HS-5 (cell line): ENCODE measurements around the gene CPT1B.
"Not testable (repeated sequence)": the region's sequence is repeated elsewhere in the genome, so short reads cannot be mapped to it uniquely, and the experiment has no call there.

Experiments used
- DNase-seq: peaks from one replicate; pipeline ENCODE4 v3.0.0-alpha.2; 2012; ENCODE audit warnings: low read depth

The CPT1B gene

DNA sequence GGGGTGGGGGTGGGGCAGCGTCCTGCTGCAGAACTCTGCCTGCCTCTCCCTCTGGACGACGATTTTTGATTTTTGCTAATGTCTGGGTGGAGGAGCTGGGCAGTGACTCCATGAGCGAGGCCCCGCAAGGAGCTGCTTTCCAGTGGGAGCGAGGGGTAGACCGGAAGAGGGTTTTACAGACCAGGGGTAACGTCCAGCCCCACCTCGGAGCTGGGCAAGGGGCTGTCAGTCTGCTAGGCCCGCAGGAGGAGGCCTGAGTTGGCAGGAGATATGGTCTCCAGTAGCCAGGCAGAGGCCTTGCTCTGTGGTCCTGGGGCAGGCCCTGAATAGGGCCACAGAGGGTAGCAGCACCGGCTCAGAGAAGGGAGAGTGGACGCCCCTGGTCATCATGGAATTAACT, 31.4 kb upstream of the CPT1B start:
- DNase-seq, result no peak

DNA sequence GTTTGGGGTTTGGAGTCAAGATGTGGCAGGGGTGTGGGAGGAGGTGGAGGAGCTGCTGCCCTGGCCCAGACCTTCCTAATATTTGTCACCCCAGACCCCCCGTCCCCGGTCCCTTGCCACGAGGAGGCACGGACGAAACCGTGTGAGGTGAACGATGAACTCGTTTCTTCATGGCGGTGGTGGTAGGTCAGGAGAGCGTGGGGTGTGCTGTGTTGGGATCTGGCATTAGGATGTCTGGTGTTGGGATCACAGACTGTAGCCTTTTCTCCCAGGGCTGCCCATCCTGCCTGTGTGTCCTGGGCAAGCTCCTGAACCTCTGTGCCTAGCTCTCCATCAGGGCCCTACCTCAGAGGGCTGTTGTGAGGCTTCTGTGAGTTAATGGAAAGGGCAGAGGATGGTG, 30.8 kb upstream of the CPT1B start:
- DNase-seq, result no peak

DNA sequence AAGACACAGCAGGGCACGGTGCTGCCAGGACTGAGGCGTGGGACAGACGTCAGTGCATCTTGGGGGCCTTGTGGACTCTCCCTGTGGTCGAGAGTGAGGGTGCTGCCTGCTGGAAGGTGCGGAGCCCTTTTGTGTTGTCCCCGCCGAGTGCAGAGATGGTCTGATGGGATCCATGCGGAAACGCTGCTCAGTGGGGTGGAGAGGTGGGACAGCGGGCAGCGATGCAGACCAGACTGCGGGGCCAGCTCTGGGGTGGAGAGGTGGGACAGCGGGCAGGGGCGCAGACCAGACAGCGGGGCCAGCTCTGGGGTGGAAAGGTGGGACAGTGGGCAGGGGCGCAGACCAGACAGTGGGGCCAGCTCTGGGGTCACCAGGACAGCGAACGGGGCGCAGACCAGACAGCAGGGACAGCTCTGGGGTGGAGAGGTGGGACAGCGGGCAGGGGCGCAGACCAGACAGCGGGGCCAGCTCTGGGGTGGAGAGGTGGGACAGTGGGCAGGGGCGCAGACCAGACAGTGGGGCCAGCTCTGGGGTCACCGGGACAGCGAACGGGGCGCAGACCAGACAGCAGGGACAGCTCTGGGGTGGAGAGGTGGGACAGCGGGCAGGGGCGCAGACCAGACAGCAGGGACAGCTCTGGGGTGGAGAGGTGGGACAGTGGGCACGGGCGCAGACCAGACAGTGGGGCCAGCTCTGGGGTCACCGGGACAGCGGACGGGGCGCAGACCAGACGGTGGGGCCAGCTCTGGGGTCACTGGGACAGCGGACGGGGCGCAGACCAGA, 30.0 kb upstream of the CPT1B start:
- not testable (repeated sequence) for DNase-seq

DNA sequence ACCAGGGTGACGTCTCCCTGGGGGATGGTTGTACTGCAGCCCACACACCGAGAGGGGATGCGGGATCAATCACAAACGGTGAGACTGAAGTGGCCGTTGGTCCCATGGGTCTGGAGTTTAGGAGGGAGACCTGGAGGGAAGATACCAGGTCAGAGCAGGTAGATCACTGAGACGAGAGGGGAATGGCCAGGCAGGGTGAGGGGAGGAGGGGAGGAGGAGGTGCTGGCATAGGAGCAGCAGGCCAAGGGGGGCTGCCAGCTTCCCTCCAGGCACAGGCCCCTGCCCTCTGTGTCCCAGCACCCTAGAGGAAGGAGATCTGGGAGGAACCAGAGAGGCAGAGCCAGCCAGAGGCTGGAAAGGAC, 29.4 kb upstream of the CPT1B start:
- no peak for DNase-seq

DNA sequence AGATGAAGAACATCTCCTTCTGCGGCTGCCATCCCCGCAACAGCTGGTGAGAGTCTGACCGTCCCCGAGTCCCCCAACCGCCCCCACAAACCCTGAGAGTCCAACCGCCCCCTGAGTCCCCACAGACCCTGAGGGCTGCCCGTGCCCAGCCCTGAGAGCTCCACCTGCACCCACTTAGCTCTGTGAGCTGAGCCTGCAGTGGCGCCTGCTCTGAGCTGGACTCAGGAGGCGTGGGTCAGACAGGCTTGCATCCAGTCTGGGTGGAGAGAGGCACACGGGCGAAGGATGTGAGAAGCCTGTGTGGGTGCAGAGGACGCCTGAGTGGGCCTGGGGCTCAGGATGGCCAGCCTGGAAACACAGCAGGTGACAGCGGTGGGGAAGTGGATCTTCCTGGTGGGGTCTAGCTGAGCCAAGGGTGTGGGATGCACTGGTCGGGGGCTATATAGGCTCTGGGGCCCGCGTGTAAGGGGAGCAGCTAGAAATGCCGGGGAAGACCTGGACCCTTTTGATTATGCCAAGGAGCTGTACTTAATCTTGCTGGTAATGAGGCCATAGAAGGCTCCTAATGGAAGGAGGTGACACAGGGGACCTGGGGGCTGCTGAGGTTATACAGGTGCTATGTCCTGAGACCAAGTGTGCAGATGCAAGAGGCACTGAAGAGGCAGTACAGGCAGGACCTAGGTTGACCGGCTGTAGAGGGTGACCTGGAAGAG, 28.9 kb upstream of the CPT1B start:
- DNase-seq, result no peak

DNA sequence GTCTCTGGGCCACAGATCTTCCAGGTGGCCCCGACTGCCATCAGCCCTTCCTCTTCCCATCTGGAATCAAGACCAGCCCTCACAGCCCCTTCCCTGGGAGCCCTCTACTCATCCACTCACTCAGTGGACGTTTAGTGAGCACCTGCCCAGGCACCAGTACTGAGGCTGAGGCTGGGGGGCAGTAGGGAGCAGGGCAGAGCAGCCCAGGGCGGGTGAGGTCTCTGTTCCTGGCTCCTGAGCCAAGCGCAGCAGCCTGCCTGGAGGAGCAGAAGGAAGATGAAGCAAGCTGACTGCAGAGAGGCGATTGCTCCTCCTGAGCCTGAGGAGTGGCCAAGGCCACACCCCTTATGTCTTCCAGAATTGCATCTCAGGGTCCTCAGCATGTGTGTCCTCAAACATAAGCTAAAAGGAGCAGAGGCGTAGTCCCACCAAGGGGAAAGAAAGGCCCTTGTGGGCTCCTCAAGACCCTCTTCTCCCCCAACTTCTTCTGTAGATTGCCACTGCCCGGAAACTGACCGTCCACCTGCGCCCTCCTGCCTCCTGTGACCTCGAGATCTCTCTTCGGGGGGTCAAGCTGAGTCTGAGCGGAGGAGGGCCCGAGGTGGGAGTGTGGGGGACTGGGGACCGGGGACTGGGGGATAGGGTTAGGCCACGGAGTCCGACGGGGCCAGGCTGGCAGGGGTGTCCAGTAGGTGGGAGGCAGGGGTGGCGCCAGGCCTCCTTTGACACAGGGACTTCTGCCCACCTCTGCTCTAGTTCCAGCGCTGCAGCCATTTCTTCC, 28.1 kb upstream of the CPT1B start:
- DNase-seq, result no peak

DNA sequence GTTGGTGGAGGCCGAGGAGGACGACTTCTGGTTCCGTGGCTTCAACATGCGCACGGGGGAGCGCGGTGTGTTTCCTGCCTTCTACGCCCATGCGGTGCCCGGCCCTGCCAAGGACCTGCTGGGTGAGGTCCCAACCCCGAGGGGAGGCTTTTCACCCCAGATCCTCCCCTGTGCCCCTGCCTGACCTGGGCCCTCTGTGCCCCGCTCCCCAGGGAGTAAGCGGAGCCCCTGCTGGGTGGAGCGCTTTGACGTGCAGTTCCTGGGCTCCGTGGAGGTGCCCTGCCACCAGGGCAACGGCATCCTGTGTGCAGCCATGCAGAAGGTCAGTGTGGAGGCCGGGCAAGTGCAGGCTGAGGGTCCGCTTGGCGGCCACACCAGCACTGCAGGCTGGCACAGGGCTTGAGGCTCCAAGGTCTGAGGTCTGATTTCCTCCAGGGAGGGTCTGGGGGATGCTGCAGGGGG, 27.4 kb upstream of the CPT1B start:
- no peak for DNase-seq

DNA sequence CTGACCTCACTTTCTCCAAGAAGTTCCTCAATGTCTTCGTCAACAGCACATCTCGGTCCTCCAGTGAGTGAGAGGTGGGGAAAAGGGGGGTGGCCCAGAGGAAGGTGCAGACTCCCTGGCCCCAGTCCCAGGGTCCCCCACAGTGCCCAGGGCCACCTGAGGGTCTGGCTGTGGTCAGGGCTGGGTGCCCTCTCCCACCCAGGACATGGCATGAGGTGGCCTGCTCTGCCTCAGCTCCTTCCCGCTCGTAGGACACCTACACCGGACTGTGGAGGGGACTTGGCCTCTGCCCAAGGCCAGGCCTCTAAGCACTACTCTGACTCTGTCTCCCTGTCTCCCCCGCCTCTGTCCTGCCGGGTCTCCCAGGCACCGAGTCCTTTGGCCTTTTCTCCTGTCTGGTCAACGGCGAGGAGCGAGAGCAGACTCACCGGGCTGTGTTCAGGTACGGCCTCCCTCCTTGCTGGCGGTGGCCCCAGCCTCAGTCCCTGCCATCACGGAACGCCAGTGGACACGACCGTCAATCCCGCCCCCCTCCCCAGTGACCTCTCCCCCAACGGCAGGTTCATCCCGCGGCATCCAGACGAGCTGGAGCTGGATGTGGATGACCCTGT, 26.9 kb upstream of the CPT1B start:
- no peak for DNase-seq

DNA sequence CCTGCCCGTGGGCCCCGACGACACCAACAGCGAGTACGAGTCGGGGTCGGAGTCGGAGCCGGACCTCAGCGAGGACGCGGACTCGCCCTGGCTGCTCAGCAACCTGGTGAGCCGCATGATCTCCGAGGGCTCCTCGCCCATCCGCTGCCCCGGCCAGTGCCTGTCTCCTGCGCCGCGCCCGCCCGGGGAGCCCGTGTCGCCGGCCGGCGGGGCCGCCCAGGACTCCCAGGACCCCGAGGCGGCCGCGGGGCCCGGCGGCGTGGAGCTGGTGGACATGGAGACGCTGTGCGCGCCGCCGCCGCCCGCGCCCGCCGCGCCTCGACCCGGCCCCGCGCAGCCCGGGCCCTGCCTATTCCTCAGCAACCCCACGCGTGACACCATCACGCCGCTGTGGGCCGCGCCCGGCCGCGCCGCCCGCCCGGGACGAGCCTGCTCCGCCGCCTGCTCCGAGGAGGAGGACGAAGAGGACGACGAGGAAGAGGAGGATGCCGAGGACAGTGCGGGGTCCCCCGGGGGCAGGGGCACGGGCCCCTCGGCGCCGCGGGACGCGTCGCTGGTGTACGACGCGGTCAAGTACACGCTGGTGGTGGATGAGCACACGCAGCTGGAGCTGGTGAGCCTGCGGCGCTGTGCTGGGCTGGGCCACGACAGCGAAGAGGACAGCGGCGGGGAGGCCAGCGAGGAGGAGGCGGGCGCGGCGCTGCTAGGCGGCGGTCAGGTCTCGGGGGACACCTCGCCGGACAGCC, 26.2 kb upstream of the CPT1B start:
- DNase-seq, result no peak

DNA sequence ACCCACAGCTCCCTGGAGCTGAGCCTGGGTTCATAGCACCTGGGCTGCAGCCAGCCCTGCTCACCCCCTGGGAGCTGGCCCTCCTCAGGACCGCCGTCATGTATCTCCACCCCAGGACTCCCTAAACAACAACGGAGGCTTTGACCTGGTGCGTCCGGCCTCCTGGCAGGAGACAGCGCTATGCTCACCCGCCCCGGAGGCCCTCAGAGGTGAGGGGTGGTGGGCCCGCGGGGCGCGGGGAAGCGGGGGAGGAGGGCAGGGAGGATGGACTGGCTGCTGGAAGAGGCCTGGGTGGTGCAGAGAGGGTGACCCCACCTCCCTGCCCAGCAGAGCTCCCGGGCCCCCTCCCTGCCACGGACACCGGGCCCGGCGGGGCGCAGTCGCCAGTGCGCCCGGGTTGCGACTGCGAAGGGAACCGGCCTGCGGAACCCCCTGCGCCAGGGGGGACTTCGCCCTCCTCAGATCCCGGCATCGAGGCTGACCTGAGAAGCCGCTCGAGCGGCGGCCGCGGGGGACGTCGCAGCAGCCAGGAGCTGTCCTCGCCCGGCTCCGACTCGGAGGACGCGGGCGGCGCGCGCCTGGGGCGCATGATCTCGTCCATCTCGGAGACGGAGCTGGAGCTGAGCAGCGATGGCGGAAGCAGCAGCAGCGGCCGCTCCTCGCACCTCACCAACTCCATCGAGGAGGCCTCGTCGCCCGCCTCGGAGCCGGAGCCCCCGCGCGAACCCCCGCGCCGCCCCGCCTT, 25.5 kb upstream of the CPT1B start:
- no peak for DNase-seq

DNA sequence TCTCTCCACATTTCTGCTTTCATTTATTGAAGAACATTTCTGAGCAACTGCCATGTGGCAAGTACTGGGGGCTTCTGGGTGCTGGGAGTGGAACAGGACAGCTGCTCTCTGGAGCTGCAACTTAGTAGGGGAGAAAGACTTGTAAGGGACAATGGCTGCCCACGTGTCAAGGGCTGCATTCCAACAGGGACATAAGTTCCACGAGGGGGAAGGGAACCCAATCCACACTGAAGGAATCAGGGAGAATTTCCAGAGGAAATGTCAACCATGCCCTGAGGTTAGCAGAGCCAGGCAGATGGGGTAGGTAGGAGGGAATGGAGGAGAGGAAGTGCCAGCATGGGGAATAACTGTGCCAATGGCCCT, 24.1 kb upstream of the CPT1B start:
- no peak for DNase-seq

DNA sequence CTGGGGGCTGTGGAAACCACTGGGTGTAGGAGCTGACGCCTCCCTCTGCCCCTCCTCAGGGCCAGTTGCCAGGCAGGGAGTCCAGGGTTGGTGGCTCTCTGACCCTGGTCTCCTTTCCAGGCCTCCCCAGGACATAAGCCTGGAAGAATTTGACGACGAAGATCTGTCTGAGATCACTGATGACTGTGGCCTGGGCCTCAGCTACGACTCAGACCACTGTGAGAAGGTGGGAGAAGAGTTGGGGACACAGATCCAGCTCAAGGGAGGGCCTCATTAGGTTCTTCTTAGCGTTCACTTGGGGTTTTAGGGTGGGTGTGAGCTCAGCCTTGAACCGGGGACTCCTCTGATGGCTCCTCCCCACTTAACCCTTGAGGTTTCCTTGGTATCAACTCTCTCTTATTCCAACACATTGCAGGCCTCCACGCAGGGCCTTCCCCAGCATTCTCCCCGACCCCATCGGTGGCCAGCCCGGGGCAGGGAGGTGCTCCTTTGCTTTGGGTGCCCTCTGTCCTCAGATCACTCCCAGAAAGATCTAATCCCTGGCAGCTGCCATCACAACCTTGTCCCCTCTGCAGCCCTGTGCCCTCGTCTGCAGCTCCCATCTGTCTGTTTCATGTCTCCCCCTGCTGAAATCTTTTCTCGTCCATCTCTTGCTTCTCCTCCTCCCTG, 23.6 kb upstream of the CPT1B start:
- DNase-seq, result no peak

DNA sequence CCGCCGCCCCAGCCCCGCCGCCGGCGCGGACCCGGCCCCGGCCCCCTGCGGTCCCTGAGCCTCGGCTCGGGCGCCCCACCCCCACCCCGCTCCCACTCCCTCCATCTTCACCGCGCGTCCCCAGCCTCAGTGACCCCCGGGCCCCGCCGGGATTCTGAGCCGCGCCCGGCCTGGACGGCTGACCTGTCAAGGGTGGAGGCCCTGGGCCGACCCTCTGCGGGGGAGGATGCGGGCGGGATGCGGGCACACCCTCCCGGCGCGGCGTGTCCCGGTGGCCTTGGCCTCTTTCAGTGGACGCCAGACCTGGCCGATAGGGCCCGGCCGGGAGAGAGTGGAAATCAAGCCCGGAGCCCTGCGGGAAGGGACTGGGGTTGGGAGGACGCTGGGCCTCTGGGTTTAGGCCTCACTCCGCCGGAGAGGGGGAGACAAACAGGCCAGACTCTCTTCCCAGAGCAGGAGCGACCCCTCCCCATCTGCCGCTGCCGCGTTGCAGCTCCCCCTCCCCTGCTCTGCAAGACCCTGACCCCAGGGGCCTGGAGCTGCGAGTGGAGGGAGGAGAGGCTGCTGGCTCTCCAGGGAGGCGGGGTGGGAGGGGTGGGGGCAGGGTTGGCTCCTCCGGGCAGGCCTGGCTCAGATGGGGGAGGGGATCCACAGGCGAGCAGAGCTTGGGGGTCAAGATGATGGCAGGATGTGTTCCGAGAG, 22.9 kb upstream of the CPT1B start:
- no peak for DNase-seq

DNA sequence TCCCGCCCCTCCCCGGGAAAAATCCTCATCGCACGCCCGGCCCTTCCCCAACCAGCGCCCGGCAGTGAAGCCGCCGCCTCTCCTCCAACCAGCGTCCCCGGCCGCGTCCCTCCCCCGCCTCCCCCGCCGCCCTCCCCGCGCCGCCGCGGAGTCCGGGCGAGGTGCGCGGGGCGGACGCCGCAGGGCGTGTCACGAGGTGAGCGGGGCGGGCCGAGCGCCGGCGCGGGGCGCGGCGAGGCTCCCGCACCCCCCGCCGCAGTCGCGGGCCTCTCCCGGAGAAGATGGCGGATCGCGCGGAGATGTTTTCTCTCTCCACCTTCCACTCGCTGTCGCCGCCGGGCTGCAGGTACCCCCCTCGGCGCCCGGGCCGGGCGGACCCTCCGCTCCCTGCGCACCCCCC, 22.3 kb upstream of the CPT1B start, which contains the start of gene MAPK8IP2:
Gene MAPK8IP2, plus strand, starts transcription at position 256 of the 400 bp plus-strand sequence. Its CDS starts 26 bp downstream, at position 282.
- no peak for DNase-seq

DNA sequence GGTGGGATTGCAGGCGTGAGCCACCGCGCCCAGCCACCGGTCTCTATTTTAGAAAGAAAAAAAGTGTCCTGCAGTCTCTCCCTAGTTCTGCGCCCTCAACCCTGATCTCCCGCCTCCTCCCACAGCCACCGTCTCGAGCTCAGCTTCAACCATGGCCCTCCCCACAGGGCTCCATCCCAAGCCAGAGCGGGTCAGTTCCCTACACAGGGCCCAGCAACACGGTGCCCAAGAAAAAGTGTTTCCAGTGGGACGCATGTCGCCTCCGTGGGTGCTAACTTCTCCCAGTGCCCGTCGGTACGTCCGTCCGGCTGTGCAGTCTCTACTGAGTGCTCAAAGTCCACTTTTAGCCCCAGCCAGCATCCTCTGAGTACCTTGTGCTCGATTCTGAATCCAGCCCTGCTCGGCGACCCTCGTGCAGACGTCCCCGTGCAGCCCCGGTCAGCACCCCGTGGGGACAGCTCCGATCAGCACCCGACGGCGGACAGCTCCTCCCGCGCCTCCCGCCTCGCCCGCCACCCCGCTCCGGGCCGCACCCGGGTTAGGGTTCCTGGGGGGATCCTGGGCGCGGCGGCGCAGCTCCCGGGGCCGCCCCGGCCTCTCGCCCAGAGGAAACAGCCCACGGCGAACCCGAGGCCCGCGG, 21.7 kb upstream of the CPT1B start:
- DNase-seq, result no peak

DNA sequence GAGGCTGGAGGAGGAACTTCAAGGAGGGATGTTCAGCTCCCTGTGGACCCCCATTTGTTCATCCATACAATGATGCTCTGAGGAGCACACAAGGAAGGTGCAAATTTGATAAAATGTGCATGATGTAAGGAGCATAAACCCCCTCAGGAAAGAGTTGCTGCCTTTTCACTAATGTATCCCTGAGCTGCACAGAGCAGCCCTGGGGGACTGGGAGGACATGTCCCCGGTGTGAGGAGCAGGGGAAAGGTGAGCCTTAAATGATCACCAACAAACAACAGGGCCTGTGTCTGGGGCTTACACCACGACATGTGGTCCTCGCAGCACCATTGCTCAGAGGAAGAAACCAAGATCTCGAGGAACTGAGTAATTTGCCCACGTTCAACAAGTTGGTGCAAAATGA, 18.9 kb upstream of the CPT1B start:
- no peak for DNase-seq

DNA sequence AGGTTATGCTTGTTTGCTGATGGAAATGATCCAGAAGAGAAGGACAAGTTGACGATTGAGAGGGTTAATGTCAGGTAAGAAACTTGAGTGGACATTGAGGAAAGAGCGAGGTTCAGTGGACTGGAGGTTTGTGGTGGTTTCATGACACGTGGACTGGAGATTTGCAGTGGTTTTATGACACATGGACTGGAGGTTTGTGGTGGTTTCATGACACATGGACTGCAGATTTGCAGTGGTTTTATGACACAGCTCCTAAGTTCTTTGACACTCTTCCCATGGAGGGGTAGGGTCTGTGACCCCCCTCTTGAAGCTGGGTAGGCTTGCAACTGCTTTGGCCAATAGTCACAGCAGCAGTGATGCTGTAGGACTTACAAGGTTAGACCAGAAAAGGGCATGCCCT, 17.0 kb upstream of the CPT1B start:
- no peak for DNase-seq

DNA sequence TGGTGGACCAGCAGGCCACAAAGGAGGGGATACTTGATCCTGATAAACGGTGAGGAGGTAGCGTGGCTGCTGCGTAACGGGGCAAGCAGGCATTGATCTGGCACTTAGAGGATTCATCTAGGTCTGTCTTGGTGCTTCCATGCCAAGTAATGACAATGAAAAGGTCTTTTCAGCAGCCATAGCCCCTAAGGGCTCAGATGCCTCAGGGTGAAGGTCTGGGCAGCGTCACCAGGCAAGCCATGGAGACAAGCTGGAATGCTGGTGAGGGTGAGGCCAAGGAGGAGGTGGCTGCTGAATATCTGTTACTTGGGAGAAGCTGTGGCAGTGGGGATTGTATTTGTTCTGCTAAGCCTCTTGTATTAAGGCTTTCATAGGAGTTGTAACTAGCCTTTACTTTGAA, 9.2 kb upstream of the CPT1B start:
- no peak for DNase-seq

DNA sequence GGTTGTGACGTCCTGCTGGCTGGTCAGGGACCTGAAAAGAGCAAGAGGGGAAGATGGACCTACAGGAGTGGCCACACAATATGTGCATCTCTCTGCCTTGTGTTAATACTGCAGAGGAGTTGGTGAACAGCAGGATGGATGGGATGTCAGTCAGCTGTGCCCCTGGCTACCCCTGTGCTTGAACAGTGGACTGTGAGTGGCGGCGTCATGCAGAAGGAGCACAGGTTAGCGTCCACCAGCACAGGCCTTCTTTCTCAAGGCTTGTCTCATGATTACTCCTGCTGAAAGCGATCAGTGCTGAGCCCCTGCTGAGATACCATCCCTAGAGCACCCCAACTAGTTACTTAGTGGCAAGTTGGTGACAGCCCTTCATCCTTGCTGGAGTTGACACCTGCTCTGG, 8.2 kb upstream of the CPT1B start:
- no peak for DNase-seq
